Ecto neural progenitor cell (in vitro differentiated cells): ENCODE data around the gene ZNF267.
"Not testable (repeated sequence)": the region's sequence is repeated elsewhere in the genome, so short reads cannot be mapped to it uniquely, and the experiment has no call there.

Experiments
- DNase-seq: peaks from one replicate; pipeline ENCODE4 v3.0.0-alpha.2; 2018; ENCODE audit warnings: low spot score

ZNF267 gene

GRCh38 chr16:31879937-31880321 is 6.3 kb downstream of the ZNF267 start:
- no peak for DNase-seq

- DNase-seq, result no peak
Observed at GRCh38 chr16:31880322-31880979, 6.8 kb downstream of the ZNF267 start.

DNA sequence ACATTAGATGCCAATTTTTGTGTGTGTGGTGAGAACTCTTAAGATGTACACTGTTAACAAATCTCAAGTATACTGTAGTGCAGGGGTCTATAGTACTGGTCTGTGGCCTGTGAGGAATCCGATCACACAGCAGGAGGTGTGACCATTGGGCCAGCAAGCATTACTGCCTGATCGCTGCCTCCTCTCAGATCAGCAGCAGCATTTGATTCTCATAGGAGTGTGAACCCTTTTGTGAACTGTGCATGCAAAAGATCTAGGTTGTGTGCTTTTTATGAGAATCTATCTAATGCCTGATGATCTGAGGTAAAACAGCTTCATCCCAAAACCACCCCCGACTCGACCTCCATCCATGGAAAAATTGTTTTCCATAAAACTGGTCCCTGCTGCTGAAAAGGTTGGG is 12.6 kb downstream of the ZNF267 start:
- DNase-seq, result no peak

- DNase-seq, result no peak
Observed at GRCh38 chr16:31888735-31889134, 15.1 kb downstream of the ZNF267 start.

GRCh38 chr16:31892111-31892510 is 18.5 kb downstream of the ZNF267 start:
- not testable (repeated sequence) for DNase-seq

- no peak for DNase-seq
Observed at GRCh38 chr16:31893824-31894223, 20.2 kb downstream of the ZNF267 start.

- DNase-seq, result no peak
Observed at GRCh38 chr16:31897283-31897682, 23.7 kb downstream of the ZNF267 start.

DNA sequence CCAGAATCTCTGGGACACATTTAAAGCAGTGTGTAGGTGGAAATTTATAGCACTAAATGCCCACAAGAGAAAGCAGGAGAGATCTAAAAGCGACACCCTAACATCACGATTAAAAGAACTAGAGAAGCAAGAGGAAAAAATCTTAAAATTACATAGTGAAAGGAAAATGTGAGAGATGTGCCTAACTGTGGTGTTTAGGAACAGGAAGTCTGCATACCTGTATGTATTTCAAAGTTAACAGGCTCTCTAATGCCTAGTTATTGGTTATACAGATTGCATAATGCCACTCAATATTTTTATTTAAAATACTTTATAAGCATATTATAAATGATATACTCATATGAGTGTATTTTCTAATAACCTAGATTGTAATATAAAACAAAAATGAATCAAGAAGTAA is 25.9 kb downstream of the ZNF267 start:
- no peak for DNase-seq

- DNase-seq, result not testable (repeated sequence)
Observed at GRCh38 chr16:31904571-31904970, 31.0 kb downstream of the ZNF267 start.

DNA sequence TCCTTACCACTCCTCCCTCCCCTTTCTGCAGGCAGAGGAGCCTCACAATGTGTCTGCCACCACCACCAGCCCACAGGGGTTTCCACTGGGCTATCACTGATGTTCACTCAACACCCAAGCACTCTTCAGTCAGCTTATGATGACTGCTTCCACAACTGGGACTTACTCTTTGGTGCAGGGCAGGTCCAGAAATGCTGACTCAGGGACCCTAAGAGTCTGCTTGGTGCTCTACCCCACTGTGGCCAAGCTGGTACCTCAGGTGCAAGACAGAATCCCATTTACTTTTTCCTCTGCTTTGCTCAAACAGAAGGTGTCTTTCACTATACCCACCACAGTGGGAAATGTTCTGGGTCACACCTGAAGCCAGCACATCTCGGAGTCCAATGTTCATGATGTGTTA is 40.1 kb downstream of the ZNF267 start:
- no peak for DNase-seq

DNA sequence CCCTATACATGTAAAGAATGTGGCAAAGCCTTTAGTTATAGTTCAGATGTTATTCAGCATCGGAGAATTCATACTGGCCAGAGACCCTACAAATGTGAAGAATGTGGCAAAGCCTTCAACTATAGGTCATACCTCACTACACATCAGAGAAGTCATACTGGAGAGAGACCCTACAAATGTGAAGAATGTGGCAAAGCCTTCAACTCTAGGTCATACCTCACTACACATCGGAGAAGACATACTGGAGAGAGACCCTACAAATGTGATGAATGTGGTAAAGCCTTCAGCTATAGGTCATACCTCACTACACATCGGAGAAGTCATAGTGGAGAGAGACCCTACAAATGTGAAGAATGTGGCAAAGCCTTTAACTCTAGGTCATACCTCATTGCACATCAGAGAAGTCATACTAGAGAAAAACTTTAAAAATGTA is 42.5 kb downstream of the ZNF267 start:
- DNase-seq, result no peak

GRCh38 chr16:31920373-31920772 is 46.8 kb downstream of the ZNF267 start:
- no peak for DNase-seq

DNA sequence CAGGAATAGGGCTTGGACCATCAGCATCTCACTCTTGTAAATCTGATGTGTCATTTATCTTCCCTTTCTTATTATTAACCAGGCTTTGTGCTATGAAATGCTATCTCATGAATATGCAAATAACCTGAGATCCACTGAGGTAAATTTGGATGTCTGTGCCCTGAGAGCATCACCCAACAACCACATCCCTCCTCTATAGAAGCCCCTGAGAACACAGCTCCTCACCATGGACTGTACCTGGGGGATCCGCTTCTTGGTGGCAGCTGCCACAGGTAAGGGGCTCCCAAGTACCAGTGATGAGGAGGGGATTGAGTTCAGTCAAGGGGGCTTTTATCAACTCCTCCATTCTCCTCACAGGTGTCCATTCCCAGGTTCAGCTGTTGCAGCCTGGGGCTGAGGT is 78.2 kb downstream of the ZNF267 start:
- DNase-seq, result not testable (repeated sequence)

- DNase-seq, result not testable (repeated sequence)
Observed at GRCh38 chr16:31952206-31952605, 78.6 kb downstream of the ZNF267 start.

- not testable (repeated sequence) for DNase-seq
Observed at GRCh38 chr16:31956221-31956620, 82.6 kb downstream of the ZNF267 start.

GRCh38 chr16:31960186-31960910 is 86.7 kb downstream of the ZNF267 start:
- DNase-seq, result not testable (repeated sequence)
